ENCODE data around the gene PIAS1.
"Not testable (repeated sequence)": the region's sequence is repeated elsewhere in the genome, so short reads cannot be mapped to it uniquely, and the experiment has no call there.

The PIAS1 gene

GRCh38 chr15:68034719-68035293, 19.3 kb upstream of the PIAS1 start:
- no peak for DNase-seq (ENCODE audit: low read depth)

GRCh38 chr15:68038246-68038645, 15.9 kb upstream of the PIAS1 start:
- no peak for DNase-seq (ENCODE audit: low read depth)

GRCh38 chr15:68040144-68040543, 14.0 kb upstream of the PIAS1 start:
- DNase-seq (ENCODE audit: low read depth) = no peak

- no peak for DNase-seq (ENCODE audit: low read depth)
Observed at GRCh38 chr15:68042156-68042854, 11.8 kb upstream of the PIAS1 start.

- DNase-seq (ENCODE audit: low read depth) = no peak
Observed at GRCh38 chr15:68042855-68043222, 11.3 kb upstream of the PIAS1 start.

- no peak for DNase-seq (ENCODE audit: low read depth)
Observed at GRCh38 chr15:68045289-68046265, 8.5 kb upstream of the PIAS1 start.

- no peak for DNase-seq (ENCODE audit: low read depth)
Observed at GRCh38 chr15:68047826-68048225, 6.3 kb upstream of the PIAS1 start.

- no peak for DNase-seq (ENCODE audit: low read depth)
Observed at GRCh38 chr15:68051109-68051508, 3.0 kb upstream of the PIAS1 start.

GRCh38 chr15:68051907-68052306, 2.2 kb upstream of the PIAS1 start:
- DNase-seq (ENCODE audit: low read depth) = no peak

GRCh38 chr15:68052431-68052830, 1.7 kb upstream of the PIAS1 start:
- no peak for DNase-seq (ENCODE audit: low read depth)

- no peak for DNase-seq (ENCODE audit: low read depth)
Observed at GRCh38 chr15:68053001-68053400, 1.1 kb upstream of the PIAS1 start.

GRCh38 chr15:68054628-68055223, 611 bp downstream of the PIAS1 start:
- peak; percentile 9 for DNase-seq (ENCODE audit: low read depth)

- DNase-seq (ENCODE audit: low read depth) = peak; percentile 25
Observed at GRCh38 chr15:68055224-68055705, 1.1 kb downstream of the PIAS1 start.

GRCh38 chr15:68056097-68056865, 2.2 kb downstream of the PIAS1 start:
- no peak for DNase-seq (ENCODE audit: low read depth)

GRCh38 chr15:68057034-68057433, 2.9 kb downstream of the PIAS1 start:
- DNase-seq (ENCODE audit: low read depth) = no peak

GRCh38 chr15:68057758-68058157, 3.6 kb downstream of the PIAS1 start:
- DNase-seq (ENCODE audit: low read depth) = no peak

- DNase-seq (ENCODE audit: low read depth) = not testable (repeated sequence)
Observed at GRCh38 chr15:68058970-68059369, 4.9 kb downstream of the PIAS1 start.

GRCh38 chr15:68059630-68060029, 5.5 kb downstream of the PIAS1 start:
- DNase-seq (ENCODE audit: low read depth) = no peak

GRCh38 chr15:68061171-68061570, 7.1 kb downstream of the PIAS1 start:
- DNase-seq (ENCODE audit: low read depth) = no peak

GRCh38 chr15:68061602-68062001, 7.5 kb downstream of the PIAS1 start:
- DNase-seq (ENCODE audit: low read depth) = no peak

GRCh38 chr15:68062214-68062613, 8.1 kb downstream of the PIAS1 start:
- no peak for DNase-seq (ENCODE audit: low read depth)

Data from stimulated activated CD8-positive, alpha-beta memory T cell treated with anti-CD3 and anti-CD28 coated beads, Interleukin-12 subunit alpha, Interleukin-12 subunit beta, amount 100 ng/mL, for 1 hour (primary cell).